AG04450 (cell line): ENCODE measurements around the gene NLRP4. TPM values are rescaled to one million over a fixed set of nuclear protein-coding genes. Genes with fewer than 3 reads are reported as not detected.
"Not testable (repeated sequence)": the region's sequence is repeated elsewhere in the genome, so short reads cannot be mapped to it uniquely, and the experiment has no call there.

ENCODE experiments used
- CTCF ChIA-PET: fragments of 300-600, 350-600 bp; formaldehyde crosslinking; extraction: SDS; loops from one replicate; lab custom pipeline; 2022; ENCODE audit warnings: antibody characterized with exemption, inconsistent platforms; lab: Charles Lee
- POLR2A ChIA-PET: fragments of 350-600 bp; formaldehyde crosslinking; extraction: SDS; loops from one replicate; lab custom pipeline; 2021; ENCODE audit warnings: antibody characterized with exemption, inconsistent platforms; lab: Yijun Ruan, JAX
- DNase-seq: peaks from one replicate; pipeline ENCODE4 v3.0.0-alpha.2; 2011; ENCODE audit warnings: low read depth, low spot score
- H3K27ac ChIP-seq: one replicate; pipeline ENCODE4 v1.5.1; 2012; ENCODE audit warnings: low read depth, low read length, control low read depth
- H3K27me3 ChIP-seq: one replicate; pipeline ENCODE4 v1.6.0; 2012; ENCODE audit warnings: low read length; ENCODE audit not compliant: control insufficient read depth, insufficient read depth
- H3K4me3 ChIP-seq: 2 replicates; pipeline ENCODE4 v1.5.1; 2011; ENCODE audit warnings: mild to moderate bottlenecking, low read depth, low read length, control low read depth
- H3K9me3 ChIP-seq: 2 replicates; pipeline ENCODE4 v1.5.1; 2012; ENCODE audit warnings: low read length; ENCODE audit not compliant: control insufficient read depth, insufficient read depth
- CTCF ChIP-seq: IDR thresholded peaks from 2 replicates; pipeline ENCODE4 v1.5.1; 2011; ENCODE audit warnings: low read depth, low read length, control low read depth, inconsistent platforms
- polyA plus RNA-seq: library from polyadenylated mRNA; depleted of rRNA; stranded (reverse); fragments of >200 nt; gene quantifications from 2 replicates; pipeline ENCODE4 v1.2.3, GENCODE V29; 2011

Gene NLRP4
- polyA plus RNA-seq, 1 experiment, result not detected

- Histone ChIP-seq H3K4me3 (no peak overlapping the region), H3K27ac (no peak overlapping the region), H3K9me3 (peaks cover 50% of the 10 kb centered on the region), H3K27me3 (no peaks in the 10 kb centered on the region)
- TF ChIP-seq CTCF, result no peak
- no peak for DNase-seq
- ChIA-PET CTCF (no interaction called here), POLR2A (no interaction called here)
These were observed 73.5 kb downstream of the NLRP4 start for GRCh38 chr19:55909801-55910200.

GRCh38 chr19:55912916-55913315, 76.6 kb downstream of the NLRP4 start:
- POLR2A ChIA-PET, result no interaction called here

GRCh38 chr19:55913643-55914268, 77.4 kb downstream of the NLRP4 start:
- ChIA-PET CTCF (no interaction called here), POLR2A (no interaction called here)
- DNase-seq, result no peak
- Histone ChIP-seq H3K27me3 (no peaks in the 10 kb centered on the region), H3K4me3 (no peak overlapping the region), H3K9me3 (peaks cover 34% of the 10 kb centered on the region), H3K27ac (no peak overlapping the region)
- no peak for TF ChIP-seq CTCF

More at GRCh38 chr19:55912916-55913315, 76.6 kb downstream of the NLRP4 start:
- no peak for TF ChIP-seq CTCF
- no peak for DNase-seq
- Histone ChIP-seq H3K9me3 (peaks cover 36% of the 10 kb centered on the region), H3K27ac (no peak overlapping the region), H3K27me3 (no peaks in the 10 kb centered on the region), H3K4me3 (no peak overlapping the region)
- CTCF ChIA-PET, result no interaction called here

GRCh38 chr19:55923556-55923955, 87.2 kb downstream of the NLRP4 start:
- DNase-seq, result no peak
- CTCF ChIA-PET, result no interaction called here
- no peaks in the 10 kb centered on the region for H3K27me3 ChIP-seq
- H3K9me3 ChIP-seq, result peaks cover 32% of the 10 kb centered on the region
- H3K4me3 ChIP-seq, result no peak overlapping the region
- POLR2A ChIA-PET, result no interaction called here
- no peak for TF ChIP-seq CTCF
- H3K27ac ChIP-seq, result no peak overlapping the region

- CTCF ChIA-PET, result no interaction called here
- POLR2A ChIA-PET, result no interaction called here
- Histone ChIP-seq H3K9me3 (peaks cover 51% of the 10 kb centered on the region), H3K4me3 (no peak overlapping the region), H3K27me3 (no peaks in the 10 kb centered on the region), H3K27ac (no peak overlapping the region)
- no peak for DNase-seq
- no peak for TF ChIP-seq CTCF
These were observed 91.7 kb downstream of the NLRP4 start for GRCh38 chr19:55927991-55928390.

- POLR2A ChIA-PET, CTCF ChIA-PET, H3K27me3 ChIP-seq, DNase-seq, H3K4me3 ChIP-seq, H3K27ac ChIP-seq: not testable (repeated sequence)
- H3K9me3 ChIP-seq, result peaks cover 53% of the 10 kb centered on the region
These were observed 92.9 kb downstream of the NLRP4 start for GRCh38 chr19:55929258-55929657.
